H9 (cell line): ENCODE data around the gene ZNF225. TPM values are rescaled to one million over a fixed set of nuclear protein-coding genes. Genes with fewer than 3 reads are reported as not detected.

ENCODE experiments used
- DNase-seq: peaks from one replicate; pipeline ENCODE4 v3.0.0-alpha.2; 2017
- H2AFZ ChIP-seq: one replicate; pipeline ENCODE4 v1.6.1; 2013; ENCODE audit warnings: mild to moderate bottlenecking, low read length, control low read depth, moderate library complexity
- H2AK5ac ChIP-seq: 2 replicates; pipeline ENCODE4 v1.6.1; 2013; ENCODE audit warnings: low read length, control low read depth, mixed read lengths; ENCODE audit not compliant: insufficient read length
- H2BK120ac ChIP-seq: one replicate; pipeline ENCODE4 v1.6.1; 2013; ENCODE audit warnings: low read depth, mild to moderate bottlenecking, low read length, control low read depth, inconsistent platforms; ENCODE audit not compliant: poor library complexity, severe bottlenecking
- H2BK12ac ChIP-seq: 2 replicates; pipeline ENCODE4 v1.6.1; 2013; ENCODE audit warnings: low read length, control low read depth, mixed read lengths, low read depth; ENCODE audit not compliant: insufficient read length
- H2BK15ac ChIP-seq: 2 replicates; pipeline ENCODE4 v1.6.1; 2013; ENCODE audit warnings: low read depth, low read length, control low read depth
- H2BK20ac ChIP-seq: one replicate; pipeline ENCODE4 v1.6.1; 2013; ENCODE audit warnings: low read depth, mild to moderate bottlenecking, low read length, control low read depth, inconsistent platforms; ENCODE audit not compliant: poor library complexity, severe bottlenecking
- H2BK5ac ChIP-seq: 2 replicates; pipeline ENCODE4 v1.6.1; 2013; ENCODE audit warnings: low read length, control low read depth, mixed read lengths; ENCODE audit not compliant: insufficient read length
- H3K14ac ChIP-seq: 2 replicates; pipeline ENCODE4 v1.6.1; 2013; ENCODE audit warnings: low read length, control low read depth; ENCODE audit not compliant: insufficient read depth
- H3K18ac ChIP-seq: 2 replicates; pipeline ENCODE4 v1.6.1; 2013; ENCODE audit warnings: low read depth, mild to moderate bottlenecking, mixed read lengths, low read length, control low read depth; ENCODE audit not compliant: insufficient read length
- H3K23ac ChIP-seq: 2 replicates; pipeline ENCODE4 v1.6.1; 2013; ENCODE audit warnings: low read length, control low read depth, mixed read lengths, low read depth; ENCODE audit not compliant: insufficient read length
- H3K23me2 ChIP-seq: 2 replicates; pipeline ENCODE4 v1.6.1; 2013; ENCODE audit warnings: low read depth, mild to moderate bottlenecking, mixed read lengths, low read length, control low read depth; ENCODE audit not compliant: insufficient read length, poor library complexity, severe bottlenecking
- H3K27ac ChIP-seq: 2 replicates; pipeline ENCODE4 v1.5.1; 2013; ENCODE audit warnings: low read length, control low read depth, mixed read lengths, low read depth; ENCODE audit not compliant: insufficient read length
- H3K27me3 ChIP-seq: 2 replicates; pipeline ENCODE4 v1.6.1; 2013; ENCODE audit warnings: low read length, control low read depth, inconsistent platforms; ENCODE audit not compliant: insufficient read depth
- H3K4ac ChIP-seq: 2 replicates; pipeline ENCODE4 v1.6.1; 2013; ENCODE audit warnings: low read depth, mild to moderate bottlenecking, control low read depth, inconsistent platforms, low read length, moderate library complexity
- H3K4me1 ChIP-seq: 2 replicates; pipeline ENCODE4 v1.6.1; 2013; ENCODE audit warnings: low read length, control low read depth, inconsistent platforms; ENCODE audit not compliant: insufficient read depth
- H3K4me2 ChIP-seq: 2 replicates; pipeline ENCODE4 v1.6.1; 2013; ENCODE audit warnings: low read length, control low read depth, mixed read lengths; ENCODE audit not compliant: insufficient read length, insufficient read depth
- H3K56ac ChIP-seq: 2 replicates; pipeline ENCODE4 v1.6.1; 2013; ENCODE audit warnings: low read depth, mild to moderate bottlenecking, mixed read lengths, low read length, control low read depth; ENCODE audit not compliant: insufficient read length
- H3K79me1 ChIP-seq: 2 replicates; pipeline ENCODE4 v1.6.1; 2013; ENCODE audit warnings: low read depth, mild to moderate bottlenecking, moderate library complexity, low read length, control low read depth, inconsistent platforms; ENCODE audit not compliant: insufficient read depth, poor library complexity, severe bottlenecking
- H3K79me2 ChIP-seq: 2 replicates; pipeline ENCODE4 v1.6.1; 2013; ENCODE audit warnings: low read length, control low read depth, inconsistent platforms; ENCODE audit not compliant: insufficient read depth
- H3K9ac ChIP-seq: 2 replicates; pipeline ENCODE4 v1.6.1; 2013; ENCODE audit warnings: low read length, control low read depth, mixed read lengths; ENCODE audit not compliant: insufficient read length; ENCODE audit errors: extremely low read depth
- H3K9me3 ChIP-seq: one replicate; pipeline ENCODE4 v1.6.1; 2013; ENCODE audit warnings: low read depth, low read length, inconsistent platforms; ENCODE audit not compliant: control insufficient read depth
- H3T11ph ChIP-seq: one replicate; pipeline ENCODE4 v1.6.1; 2013; ENCODE audit warnings: mild to moderate bottlenecking, low read length, control low read depth, inconsistent platforms
- H4K20me1 ChIP-seq: one replicate; pipeline ENCODE4 v1.6.1; 2013; ENCODE audit not compliant: control insufficient read depth, insufficient read length, insufficient read depth
- H4K5ac ChIP-seq: 2 replicates; pipeline ENCODE4 v1.6.1; 2013; ENCODE audit warnings: low read depth, mild to moderate bottlenecking, mixed read lengths, low read length, control low read depth; ENCODE audit not compliant: insufficient read length
- H4K8ac ChIP-seq: replicated peaks from 2 replicates; pipeline ENCODE4 v1.6.1; 2013; ENCODE audit warnings: low read length, control low read depth, mixed read lengths, low read depth; ENCODE audit not compliant: insufficient read length
- H4K91ac ChIP-seq: 2 replicates; pipeline ENCODE4 v1.6.1; 2013; ENCODE audit warnings: low read depth, mild to moderate bottlenecking, moderate library complexity, mixed read lengths, low read length, control low read depth; ENCODE audit not compliant: insufficient read length
- H3K27ac Mint-ChIP-seq, 3 experiments: 2 replicates in 2 of 3; 3 replicates in 1 of 3; pipeline ENCODE4 v1.8.0; 2020 to 2021; ENCODE audit warnings: mixed read lengths in 3 of 3, mild to moderate bottlenecking in 1 of 3, moderate library complexity in 1 of 3
- H3K27me3 Mint-ChIP-seq: 2 replicates; pipeline ENCODE4 v1.8.0; 2021; ENCODE audit warnings: low read depth, mild to moderate bottlenecking, moderate library complexity, mixed read lengths
- H3K36me3 Mint-ChIP-seq, 3 experiments: 2 replicates in 2 of 3; 3 replicates in 1 of 3; pipeline ENCODE4 v1.8.0; 2020 to 2021; ENCODE audit warnings: low read depth in 3 of 3, mixed read lengths in 3 of 3; ENCODE audit not compliant: insufficient read depth in 1 of 3
- H3K4me1 Mint-ChIP-seq, 2 experiments: 2 replicates each; pipeline ENCODE4 v1.8.0; 2020; ENCODE audit warnings: mixed read lengths in 2 of 2
- H3K4me3 Mint-ChIP-seq, 2 experiments: 2 replicates in 1 of 2; 3 replicates in 1 of 2; pipeline ENCODE4 v1.8.0; 2020 to 2021; ENCODE audit warnings: mild to moderate bottlenecking in 2 of 2, mixed read lengths in 2 of 2, moderate library complexity in 1 of 2
- H3K9me3 Mint-ChIP-seq, 2 experiments: 2 replicates in 1 of 2; 3 replicates in 1 of 2; pipeline ENCODE4 v1.8.0; 2020; ENCODE audit warnings: mild to moderate bottlenecking in 2 of 2, mixed read lengths in 2 of 2, moderate library complexity in 1 of 2
- WGBS: extraction: QIAGEN DNeasy Blood & Tissue Kit; methylation state at CpG from one replicate; pipeline ENCODE4 v1.1.7; 2013; ENCODE audit warnings: missing lambda C conversion rate, low lambda C conversion rate, mixed read lengths; ENCODE audit not compliant: insufficient read length; ENCODE audit errors: extremely low coverage; 5-methylcytosine and 5-hydroxymethylcytosine counted together
- total RNA-seq: library from RNA; stranded (reverse); gene quantifications from 2 replicates; pipeline ENCODE4 v1.2.1, GENCODE V29; 2021
- TF ChIP-seq, protein P1 (sequence below): fragments of 200-600 bp; sonication (generic); conservative IDR thresholded peaks from 3 replicates; pipeline ENCODE4 v1.8.0; 2021; ENCODE audit warnings: antibody characterized with exemption, mild to moderate bottlenecking

The ZNF225 gene
- total RNA-seq, 1 experiment from 2014 or later = 3.9 TPM

DNA sequence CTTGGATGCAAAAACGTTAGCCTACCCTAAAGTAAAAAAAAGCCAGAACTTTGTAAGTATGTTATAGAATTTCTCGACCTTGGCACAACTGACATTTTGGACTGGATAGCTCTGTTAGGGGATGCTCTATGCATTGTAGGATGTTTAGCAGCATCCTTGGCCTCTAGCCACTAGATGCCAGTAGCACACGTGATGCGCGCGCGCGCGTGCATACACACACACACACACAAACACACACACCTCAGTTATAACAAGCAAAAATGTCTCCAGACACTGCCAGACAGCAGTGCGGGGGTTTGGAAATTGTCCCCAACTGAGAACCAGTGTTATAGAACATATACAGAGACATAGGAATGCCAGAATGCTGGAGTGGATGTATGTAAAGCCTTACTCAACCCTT, 68.9 kb downstream of the ZNF225 start:
- peaks cover 48 to 62% of the 10 kb centered on the region in 2 experiments for H3K9me3 Mint-ChIP-seq
- no peak overlapping the region for H3K4me3 Mint-ChIP-seq
- Histone ChIP-seq H4K8ac (no peak overlapping the region), H2BK120ac (no peak overlapping the region), H3K4ac (no peak overlapping the region), H4K5ac (no peak overlapping the region), H3K27ac (no peak overlapping the region), H3K79me2 (no peaks in the 10 kb centered on the region), H3K4me1 (no peaks in the 10 kb centered on the region), H4K20me1 (no peaks in the 10 kb centered on the region), H3K23me2 (no peaks in the 10 kb centered on the region), H3K14ac (no peak overlapping the region), H2BK5ac (no peak overlapping the region), H2AK5ac (no peak overlapping the region), H3K4me2 (no peak overlapping the region), H2BK15ac (no peak overlapping the region), H4K91ac (no peak overlapping the region), H2BK12ac (no peak overlapping the region), H3K23ac (no peak overlapping the region), H2BK20ac (no peak overlapping the region), H3K56ac (no peak overlapping the region), H3T11ph (no peak overlapping the region), H3K9me3 (peaks cover 9% of the 10 kb centered on the region), H3K27me3 (no peaks in the 10 kb centered on the region), H3K79me1 (no peaks in the 10 kb centered on the region), H3K9ac (no peak overlapping the region), H2AFZ (no peak overlapping the region), H3K18ac (no peak overlapping the region)
- peaks cover 7% of the 10 kb centered on the region for H3K27me3 Mint-ChIP-seq
- no peak for DNase-seq
- H3K36me3 Mint-ChIP-seq = peaks cover 13 to 16% (median 14%) of the 10 kb centered on the region in 3 experiments
- no peak overlapping the region for H3K27ac Mint-ChIP-seq
- TF ChIP-seq, protein P1, sequence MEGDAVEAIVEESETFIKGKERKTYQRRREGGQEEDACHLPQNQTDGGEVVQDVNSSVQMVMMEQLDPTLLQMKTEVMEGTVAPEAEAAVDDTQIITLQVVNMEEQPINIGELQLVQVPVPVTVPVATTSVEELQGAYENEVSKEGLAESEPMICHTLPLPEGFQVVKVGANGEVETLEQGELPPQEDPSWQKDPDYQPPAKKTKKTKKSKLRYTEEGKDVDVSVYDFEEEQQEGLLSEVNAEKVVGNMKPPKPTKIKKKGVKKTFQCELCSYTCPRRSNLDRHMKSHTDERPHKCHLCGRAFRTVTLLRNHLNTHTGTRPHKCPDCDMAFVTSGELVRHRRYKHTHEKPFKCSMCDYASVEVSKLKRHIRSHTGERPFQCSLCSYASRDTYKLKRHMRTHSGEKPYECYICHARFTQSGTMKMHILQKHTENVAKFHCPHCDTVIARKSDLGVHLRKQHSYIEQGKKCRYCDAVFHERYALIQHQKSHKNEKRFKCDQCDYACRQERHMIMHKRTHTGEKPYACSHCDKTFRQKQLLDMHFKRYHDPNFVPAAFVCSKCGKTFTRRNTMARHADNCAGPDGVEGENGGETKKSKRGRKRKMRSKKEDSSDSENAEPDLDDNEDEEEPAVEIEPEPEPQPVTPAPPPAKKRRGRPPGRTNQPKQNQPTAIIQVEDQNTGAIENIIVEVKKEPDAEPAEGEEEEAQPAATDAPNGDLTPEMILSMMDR = no peak
- no CpG with 5 or more reads among the region's 10 CpGs for WGBS
- H3K4me1 Mint-ChIP-seq = no peaks in the 10 kb centered on the region

Other genes starting within 250 kb of the ZNF225 start
- gene ZNF404, start 229.4 kb upstream of the ZNF225 start, total RNA-seq = 2.0 and 2.7 TPM in 2 replicates
- gene ZNF45, start 178.1 kb upstream of the ZNF225 start, total RNA-seq = 18.4 and 19.8 TPM in 2 replicates
- gene ZNF221, start 162.2 kb upstream of the ZNF225 start, total RNA-seq = 6.4 and 8.0 TPM in 2 replicates
- 8.1 and 10.1 TPM in 2 replicates for gene ZNF155, start 129.2 kb upstream of the ZNF225 start, total RNA-seq
- 3.1 and 3.5 TPM in 2 replicates for gene ZNF230, start 110.4 kb upstream of the ZNF225 start, total RNA-seq
- 5.4 and 6.6 TPM in 2 replicates for gene ZNF222, start 88.0 kb upstream of the ZNF225 start, total RNA-seq
- gene ZNF223, start 61.4 kb upstream of the ZNF225 start, total RNA-seq = 4.3 and 4.8 TPM in 2 replicates
- gene ZNF284, start 41.2 kb upstream of the ZNF225 start, total RNA-seq = 2.6 and 3.0 TPM in 2 replicates
- 15.2 and 19.0 TPM in 2 replicates for gene ZNF224, start 19.0 kb upstream of the ZNF225 start, total RNA-seq
- gene ZNF234, start 28.2 kb downstream of the ZNF225 start, total RNA-seq = 12.4 TPM in 2 replicates
- 12.1 and 15.3 TPM in 2 replicates for gene ZNF226, start 51.7 kb downstream of the ZNF225 start, total RNA-seq
- 19.8 and 22.6 TPM in 2 replicates for gene ZNF227, start 99.1 kb downstream of the ZNF225 start, total RNA-seq
- gene ZNF233, start 146.5 kb downstream of the ZNF225 start, total RNA-seq = 1.9 and 2.5 TPM in 2 replicates
- 5.4 and 6.6 TPM in 2 replicates for gene ZNF235, start 191.6 kb downstream of the ZNF225 start, total RNA-seq
- 3.3 and 4.2 TPM in 2 replicates for gene ZNF112, start 243.3 kb downstream of the ZNF225 start, total RNA-seq